ENCODE measurements around the gene TTC4. TPM values are rescaled to one million over a fixed set of nuclear protein-coding genes. Genes with fewer than 3 reads are reported as not detected.

The TTC4 gene
- total and polyA plus RNA-seq, 9 donors = 23.4 to 30.8 (median 25.3) TPM

DNA sequence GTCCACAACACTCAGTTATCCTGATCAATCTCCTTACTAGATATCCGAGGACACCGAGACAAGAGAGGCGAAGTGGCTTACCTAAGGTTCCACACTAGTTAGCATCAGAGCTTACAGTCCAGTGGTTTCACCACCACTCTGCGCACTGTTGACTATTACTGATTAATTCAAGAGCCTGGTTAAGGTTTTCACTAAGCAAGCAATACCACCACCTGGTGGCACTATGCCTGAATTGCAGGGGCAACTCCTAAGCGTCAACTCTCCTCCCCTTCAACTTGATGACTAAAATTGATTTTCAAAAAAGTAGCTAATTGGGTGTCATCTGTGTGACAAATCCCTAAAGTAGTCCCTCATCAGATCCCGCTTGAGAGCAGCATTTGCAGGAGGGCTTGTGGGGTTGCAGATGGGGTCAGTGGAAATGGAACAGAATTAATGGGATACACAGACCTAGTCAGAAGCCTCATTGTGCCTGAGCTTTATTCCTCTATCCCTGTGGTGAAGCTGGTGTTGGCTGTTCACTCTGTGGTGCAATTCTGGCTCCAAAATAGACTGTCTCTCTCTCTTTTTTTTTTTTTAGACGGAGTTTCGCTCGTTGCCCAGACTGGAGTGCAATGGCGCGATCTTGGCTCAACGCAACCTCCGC is 76.3 kb downstream of the TTC4 start:
- Histone ChIP-seq H3K4me3 (ENCODE audit: low read length) (no peak overlapping the region), H3K27me3 (ENCODE audit: control insufficient read depth, insufficient read depth, low read length) (peaks cover 2% of the 10 kb centered on the region), H3K27ac (ENCODE audit: low read length) (no peak overlapping the region), H3K4me1 (ENCODE audit: control insufficient read depth, insufficient read depth, low read length) (peaks cover 11% of the 10 kb centered on the region), H3K36me3 (ENCODE audit: control insufficient read depth, insufficient read depth, low read length) (no peaks in the 10 kb centered on the region), H3K9me3 (replicated peaks; ENCODE audit: control insufficient read depth, low read depth, low read length) (peaks cover 2% of the 10 kb centered on the region)
- WGBS (ENCODE audit: insufficient coverage) = 83% methylated on average over 7 of the region's 13 CpGs
- no peak for DNase-seq

Other genes with a start within 250 kb of the TTC4 start
- gene ACOT11, start 167.6 kb upstream of the TTC4 start, total RNA-seq = 8.2 TPM
- 10 to 100 TPM in 1 of 8 donors, 1 to 10 TPM in 7; 2.8 to 10.1 (median 5.3) TPM for gene ACOT11, start 167.6 kb upstream of the TTC4 start, polyA plus RNA-seq (ENCODE audit: insufficient read depth in 1 of 8, insufficient read length in 8 of 8, low replicate concordance in 1 of 8)
- not detected for gene FAM151A, start 92.3 kb upstream of the TTC4 start, total RNA-seq
- gene FAM151A, start 92.3 kb upstream of the TTC4 start, polyA plus RNA-seq (ENCODE audit: insufficient read depth in 1 of 8, insufficient read length in 8 of 8, low replicate concordance in 1 of 8) = 1 to 10 TPM in 1 of 8 donors, under 1 TPM in 7; 0.20 to 1.3 (median 0.47) TPM
- 4.3 TPM for gene MROH7, start 74.1 kb upstream of the TTC4 start, total RNA-seq
- 1 to 10 TPM; 1.4 to 9.8 (median 3.3) TPM for gene MROH7, start 74.1 kb upstream of the TTC4 start, polyA plus RNA-seq (ENCODE audit: insufficient read depth in 1 of 8, insufficient read length in 8 of 8, low replicate concordance in 1 of 8)
- 6.4 TPM for gene PARS2, start 48.7 kb downstream of the TTC4 start, total RNA-seq
- 1 to 10 TPM; 4.1 to 5.5 (median 4.6) TPM for gene PARS2, start 48.7 kb downstream of the TTC4 start, polyA plus RNA-seq (ENCODE audit: insufficient read depth in 1 of 8, insufficient read length in 8 of 8, low replicate concordance in 1 of 8)
- gene TTC22, start 85.5 kb downstream of the TTC4 start, total RNA-seq = 0.09 TPM
- gene TTC22, start 85.5 kb downstream of the TTC4 start, polyA plus RNA-seq (ENCODE audit: insufficient read depth in 1 of 8, insufficient read length in 8 of 8, low replicate concordance in 1 of 8) = 1 to 10 TPM in 2 of 8 donors, under 1 TPM in 5, not detected in 1; 0.04 to 1.7 (median 0.15) TPM
- 12.2 TPM for gene DHCR24, start 171.3 kb downstream of the TTC4 start, total RNA-seq
- 10 to 100 TPM; 17.7 to 32.7 (median 24.5) TPM for gene DHCR24, start 171.3 kb downstream of the TTC4 start, polyA plus RNA-seq (ENCODE audit: insufficient read depth in 1 of 8, insufficient read length in 8 of 8, low replicate concordance in 1 of 8)